GM18502 (cell line): ENCODE results near the gene EVX1.

ENCODE experiments used
- ATAC-seq: cut with Tn5 transposase; IDR thresholded peaks from one replicate; pipeline ENCODE4 v1.9.1; 2021; ENCODE audit warnings: mild to moderate bottlenecking; ENCODE audit not compliant: unreplicated experiment, poor library complexity

The EVX1 gene

DNA sequence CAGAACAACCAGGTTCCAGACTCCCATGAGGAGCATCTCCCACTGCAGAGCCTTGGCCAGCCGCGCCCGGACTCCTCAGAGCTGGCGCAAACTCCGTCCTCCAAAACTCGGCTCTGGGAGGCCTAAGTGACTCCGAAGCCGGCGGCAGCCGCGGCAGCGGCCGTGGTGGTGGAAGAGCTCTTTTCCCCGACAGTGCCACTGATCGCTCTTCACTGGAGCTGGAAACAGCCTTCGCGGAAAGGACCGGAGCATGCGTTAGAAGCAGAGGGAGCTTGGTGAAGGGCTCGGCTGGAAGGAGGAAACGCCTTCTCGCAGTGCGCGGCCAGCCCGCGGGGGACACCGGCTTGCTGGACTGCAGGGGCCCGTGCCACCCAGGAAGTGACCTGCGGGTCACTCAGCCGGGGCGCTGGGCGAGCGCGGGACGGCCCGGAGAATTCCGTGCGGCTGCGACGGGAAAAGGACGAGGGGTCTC lies 37.7 kb upstream of the EVX1 start:
- no peak for ATAC-seq

DNA sequence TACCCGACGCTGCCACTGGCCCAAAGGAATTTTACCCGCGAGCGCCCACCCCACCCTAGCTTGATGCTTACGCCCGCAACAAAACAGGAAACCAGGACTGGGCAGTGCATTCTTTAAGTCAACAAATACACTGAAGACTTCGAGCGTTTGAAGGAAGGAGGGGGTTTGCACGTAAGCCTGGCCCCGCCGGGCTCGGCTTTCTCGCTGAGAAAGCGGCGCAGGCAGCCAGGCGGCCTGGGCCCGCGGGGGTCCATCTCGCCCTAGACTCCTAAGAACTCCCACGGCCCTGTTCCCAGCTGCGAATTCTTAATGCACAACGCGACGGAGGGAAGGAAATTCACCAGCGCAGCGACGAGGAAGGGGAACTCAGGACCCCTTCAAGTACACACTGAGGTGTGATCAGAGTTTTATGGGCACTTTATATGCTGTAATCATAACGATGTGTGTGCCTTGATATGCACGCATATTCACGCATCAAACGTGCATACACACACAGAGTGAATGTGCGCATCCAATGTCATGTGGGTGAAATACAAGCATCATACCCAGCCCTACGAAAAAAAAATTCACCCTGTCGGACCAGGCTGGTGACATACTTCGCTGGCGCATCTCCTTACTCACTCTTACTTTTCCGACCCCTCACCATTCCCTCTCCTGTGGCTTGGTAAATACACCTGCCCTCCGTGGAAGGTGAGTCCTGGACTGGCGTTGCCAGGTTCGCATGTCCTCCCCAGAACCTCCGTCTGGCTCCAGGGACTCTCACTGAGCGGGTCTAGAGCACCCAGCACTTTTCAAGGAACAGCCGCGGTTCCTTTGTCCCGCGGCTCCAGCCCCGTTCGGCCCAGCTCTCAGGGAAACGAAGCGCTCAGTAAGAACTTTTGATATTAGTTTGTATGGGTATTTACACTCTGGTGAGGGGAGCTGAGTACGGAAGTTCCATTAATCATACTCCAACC lies 37.0 kb upstream of the EVX1 start:
- ATAC-seq: no peak

DNA sequence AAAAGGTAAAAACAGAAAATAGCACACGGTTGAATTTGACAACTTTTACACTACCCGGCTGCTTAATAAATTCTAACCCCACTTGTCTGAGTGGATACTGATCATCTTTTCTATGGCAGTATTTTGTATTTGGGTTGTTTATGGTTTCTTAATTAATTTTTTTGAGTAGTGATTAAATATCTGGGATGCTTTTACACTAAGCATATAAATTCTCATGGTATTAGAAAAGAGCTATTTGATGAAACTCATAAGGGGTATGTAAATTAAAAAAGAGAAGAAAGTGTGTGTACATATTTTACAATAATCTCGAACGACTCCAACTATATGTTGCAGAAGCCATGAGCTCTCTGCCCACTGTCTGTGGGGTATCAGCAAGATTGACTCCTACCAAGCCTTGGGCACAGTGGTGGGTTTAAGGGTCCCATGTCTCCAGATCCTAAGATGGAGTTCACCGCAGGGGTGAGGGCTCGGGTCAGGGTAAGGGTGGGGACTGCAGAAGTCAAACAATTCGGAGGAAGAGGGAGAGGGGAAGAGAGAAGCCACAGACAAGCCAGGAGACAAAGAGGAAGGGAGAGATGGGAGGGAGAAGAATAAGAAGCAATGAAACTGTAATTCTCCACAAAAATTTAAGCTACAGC lies 35.1 kb upstream of the EVX1 start:
- no peak for ATAC-seq

DNA sequence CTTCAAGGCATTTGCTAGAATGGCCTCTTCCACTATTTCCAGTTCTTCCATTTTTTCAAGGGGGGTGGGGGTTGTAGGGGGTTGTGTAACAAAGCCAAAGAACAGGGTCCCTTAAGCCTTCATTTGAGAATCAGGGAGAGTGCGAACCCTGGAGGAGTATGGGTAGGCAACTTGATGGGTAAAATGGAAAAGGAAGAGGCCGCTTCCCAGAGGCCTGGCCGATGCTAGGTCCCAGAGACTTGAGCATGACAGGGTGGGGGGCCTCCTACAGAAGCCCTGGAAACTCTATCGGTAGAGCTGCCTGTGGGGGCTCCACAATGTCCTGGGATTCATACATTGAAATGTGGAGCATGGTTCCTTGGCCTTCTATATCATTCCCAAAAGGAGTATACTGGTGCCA lies 33.6 kb upstream of the EVX1 start:
- ATAC-seq: no peak

DNA sequence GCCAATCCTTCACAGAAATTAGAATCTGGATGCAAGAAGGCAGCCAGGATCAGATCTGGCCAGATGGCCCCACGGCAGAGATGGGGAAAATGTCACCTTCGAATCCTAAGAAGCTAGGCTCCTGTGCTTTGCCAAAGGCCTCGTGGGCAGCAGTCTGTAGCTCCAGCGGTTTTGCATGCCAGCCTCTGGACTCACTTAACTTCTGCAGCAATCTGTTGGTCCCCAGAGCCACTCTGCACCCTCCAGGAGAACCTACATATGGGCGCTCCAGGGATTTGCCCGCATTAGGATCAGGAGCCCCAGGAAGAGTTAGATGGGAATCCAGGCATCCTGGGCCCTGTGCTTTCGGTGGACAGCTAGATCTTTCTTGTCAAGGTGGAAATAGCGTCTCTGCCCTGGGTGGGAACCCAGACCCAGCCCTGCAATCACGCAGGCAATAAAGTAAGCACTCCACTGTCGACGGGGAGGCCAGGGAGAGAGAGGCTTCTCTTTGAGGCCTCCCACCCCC lies 32.6 kb upstream of the EVX1 start:
- no peak for ATAC-seq

DNA sequence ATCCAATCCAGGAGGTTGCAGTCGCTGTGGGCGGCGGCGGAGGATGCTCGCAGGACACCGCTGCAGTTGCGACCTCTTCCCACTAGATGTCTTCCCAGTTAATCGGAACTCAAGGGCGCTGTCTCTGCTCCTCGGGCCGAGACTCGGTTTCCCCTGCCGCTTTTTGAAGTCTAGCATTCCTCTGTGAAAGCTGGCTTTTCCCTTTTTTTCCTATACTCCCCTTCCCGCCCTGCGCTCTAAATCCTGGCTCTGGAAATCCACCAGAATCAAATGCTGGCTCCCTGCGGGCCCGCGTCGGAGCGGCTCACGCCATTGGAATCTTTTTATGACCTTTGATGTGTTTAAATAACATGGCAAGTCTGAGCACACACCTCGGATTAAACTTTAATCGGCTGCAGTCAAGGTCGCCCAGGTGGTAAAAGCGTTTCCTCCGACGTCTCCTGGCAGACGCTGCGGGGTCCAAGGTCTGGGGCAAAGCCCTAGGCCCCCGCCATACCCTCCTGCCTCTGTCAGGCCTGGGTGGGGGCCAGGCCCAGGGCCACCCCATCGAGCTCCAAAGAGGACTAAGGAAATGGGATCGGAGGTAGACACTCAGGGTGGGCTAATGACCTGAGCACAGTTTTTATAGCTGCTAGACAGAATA lies 32.0 kb upstream of the EVX1 start:
- ATAC-seq: no peak

DNA sequence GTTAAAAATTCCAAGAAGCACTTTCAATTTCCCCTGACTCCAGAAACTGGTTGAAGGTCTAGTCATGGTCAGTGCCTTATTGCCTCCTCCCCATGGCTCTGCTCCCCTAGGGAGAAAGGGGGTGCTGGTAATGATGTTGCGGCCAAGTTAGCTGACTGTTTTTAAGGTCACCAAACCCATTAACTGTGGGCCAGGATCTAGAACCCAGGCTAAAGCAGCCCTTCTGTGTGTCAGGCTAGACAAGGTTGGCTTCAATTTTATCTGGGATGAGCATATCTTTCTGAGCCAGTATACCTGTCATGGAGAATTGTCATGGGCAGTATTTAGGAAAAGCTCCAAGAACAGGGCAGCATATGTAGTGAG lies 31.5 kb upstream of the EVX1 start:
- ATAC-seq: no peak

DNA sequence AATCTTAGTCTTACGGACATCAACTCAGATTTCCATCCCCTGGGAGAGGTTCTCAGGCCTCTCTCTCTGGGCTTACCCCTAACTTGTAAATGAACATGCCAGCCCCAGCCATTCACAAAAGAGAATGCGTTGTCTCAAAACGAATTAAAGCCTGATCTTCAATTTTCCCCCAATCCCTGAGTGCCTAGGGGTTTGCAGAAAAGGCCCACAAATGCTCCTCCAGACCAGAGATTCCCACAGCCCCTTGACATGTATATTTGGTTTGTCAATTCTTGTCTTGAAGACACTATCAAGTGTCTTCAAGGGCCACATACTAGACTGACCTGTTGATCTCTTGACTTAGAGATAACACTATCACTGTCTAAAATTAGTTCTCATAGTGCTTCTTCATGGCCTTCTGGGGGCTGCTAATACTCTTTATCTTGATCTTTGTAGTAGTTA lies 30.8 kb upstream of the EVX1 start:
- no peak for ATAC-seq

DNA sequence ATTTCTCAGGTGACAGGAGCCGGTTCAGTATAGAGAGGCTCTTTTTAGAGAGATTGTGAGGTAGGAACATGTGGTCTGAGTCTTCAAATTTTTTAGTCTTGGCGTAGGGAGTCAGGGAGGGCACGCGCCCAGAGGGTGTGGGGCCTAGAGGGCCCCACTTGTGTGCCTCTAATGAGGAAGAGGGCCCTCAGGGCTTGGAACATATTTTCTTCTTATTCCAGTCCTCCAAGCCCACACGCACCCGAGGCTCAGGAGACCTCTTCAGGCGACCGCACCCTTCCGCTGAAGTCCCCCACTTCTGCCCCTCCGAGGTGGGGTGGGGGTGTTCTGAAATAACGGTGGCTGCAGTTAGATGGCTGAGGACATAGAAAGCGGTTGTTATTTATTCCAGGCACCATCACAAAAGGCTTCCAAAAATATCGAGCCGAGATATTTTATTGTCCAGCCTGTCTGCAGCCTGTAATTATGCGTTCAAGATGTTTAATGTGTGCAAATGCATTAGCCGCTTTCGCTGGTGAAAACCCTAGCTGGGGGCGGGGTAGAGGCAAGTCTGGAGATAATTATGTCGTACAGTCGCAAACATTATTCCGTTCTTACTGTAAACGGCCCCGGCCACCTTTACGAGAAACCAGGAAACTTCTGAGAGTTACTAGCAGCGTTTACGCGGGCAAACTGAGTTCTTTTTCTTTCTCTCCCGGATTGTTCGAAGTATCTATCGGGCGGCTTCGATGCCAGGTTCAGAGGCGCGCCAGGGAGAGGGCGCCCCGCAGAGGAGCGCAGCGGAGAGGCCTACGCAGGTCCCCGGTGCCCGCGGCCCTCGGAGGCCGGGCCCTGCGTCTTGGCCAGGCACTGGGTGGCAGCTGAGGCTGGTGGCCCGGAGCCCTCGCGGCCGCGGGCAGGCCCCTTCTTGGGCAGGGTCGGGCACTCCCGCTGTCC lies 29.8 kb upstream of the EVX1 start:
- no peak for ATAC-seq

DNA sequence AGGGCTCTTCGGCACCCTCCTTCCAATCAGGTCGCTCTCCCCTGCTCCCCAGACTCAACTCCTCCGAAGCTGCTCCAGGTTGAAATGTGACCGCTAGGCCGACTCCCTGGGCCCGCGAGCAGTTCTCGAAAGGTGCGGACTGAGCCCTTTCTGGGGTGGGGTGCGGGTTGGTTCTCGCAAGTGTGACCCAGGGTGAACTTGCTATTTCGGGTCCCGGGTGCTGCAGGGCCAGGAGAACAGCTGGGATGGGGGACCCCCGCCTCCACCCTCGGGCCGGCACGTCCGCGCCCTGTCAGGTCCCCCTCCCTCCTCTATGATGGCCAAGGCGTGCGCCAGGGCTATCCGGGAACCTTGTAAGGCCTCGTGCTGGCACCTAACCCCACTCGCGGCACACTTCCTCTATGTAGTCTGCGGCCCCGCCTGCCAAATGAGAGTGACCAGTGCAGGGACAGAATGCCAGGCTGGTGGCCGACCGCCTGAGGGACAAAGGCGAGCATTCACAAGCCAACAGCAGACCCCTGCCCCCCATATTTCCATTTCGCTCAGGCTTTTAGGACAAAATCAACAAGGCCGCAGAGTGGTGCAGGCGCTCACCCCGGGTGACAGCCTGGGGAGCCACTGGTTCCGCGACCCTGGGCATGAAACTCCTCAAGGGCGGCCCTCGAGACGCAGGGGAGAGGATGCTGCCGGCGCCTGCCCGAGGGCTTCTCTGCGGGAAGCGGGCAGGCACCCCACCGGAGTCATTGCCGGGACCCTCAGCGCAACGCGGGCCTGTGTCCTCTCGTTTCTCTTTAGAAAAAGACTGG lies 29.0 kb upstream of the EVX1 start:
- ATAC-seq: no peak

DNA sequence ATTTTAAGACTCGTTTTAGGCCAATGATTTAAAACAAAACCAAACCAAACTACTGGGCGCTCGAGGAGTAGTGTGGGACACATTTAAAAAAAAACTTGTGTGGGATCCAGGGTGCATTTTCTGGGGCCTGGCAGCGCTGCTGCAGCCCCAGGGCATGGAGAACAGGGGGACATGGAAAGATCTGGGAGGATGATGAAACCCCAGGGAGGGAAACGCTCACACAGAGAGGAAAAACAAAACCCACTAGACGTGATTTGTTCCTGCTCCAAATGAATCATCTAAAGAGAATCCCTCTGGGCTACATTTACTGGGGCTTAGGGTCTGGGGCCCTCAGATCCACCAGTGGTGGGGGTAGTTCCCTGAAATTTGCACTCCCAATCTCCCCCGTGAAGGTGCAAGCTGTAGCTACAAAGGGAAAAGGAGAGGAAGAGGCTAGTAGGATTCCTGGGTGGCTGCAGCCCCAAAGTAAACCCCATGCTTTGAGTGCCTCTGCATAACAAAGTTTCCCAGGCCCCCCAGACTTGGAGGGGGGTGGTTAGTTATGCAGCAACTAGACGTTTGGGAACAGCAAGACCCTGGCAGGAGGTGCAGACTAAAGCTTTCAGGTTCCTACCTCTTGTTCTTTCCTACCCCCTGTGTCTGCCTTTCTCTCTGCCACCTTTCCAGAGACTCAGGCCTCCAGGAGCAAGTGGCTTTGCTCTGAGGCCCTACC lies 28.2 kb upstream of the EVX1 start:
- no peak for ATAC-seq

DNA sequence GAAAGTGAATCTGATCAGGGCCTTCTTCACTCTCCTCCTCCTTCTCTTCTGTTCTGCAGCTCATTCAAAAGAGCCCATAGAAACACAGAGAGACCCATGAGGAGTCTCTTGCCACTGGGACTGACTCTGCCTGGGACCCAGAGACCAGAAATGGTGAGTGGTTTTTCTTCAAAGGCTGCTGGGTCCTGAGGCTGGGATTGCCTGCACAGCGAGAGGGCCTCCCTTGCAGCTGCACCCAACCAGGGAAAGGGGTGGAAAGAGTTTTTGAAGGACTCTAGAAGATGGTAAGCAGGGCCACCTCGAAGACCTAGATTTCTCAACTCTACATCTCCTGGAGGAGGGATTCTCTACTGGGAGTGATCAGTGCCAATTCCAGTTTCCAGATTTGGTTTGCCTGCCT lies 27.2 kb upstream of the EVX1 start:
- no peak for ATAC-seq

DNA sequence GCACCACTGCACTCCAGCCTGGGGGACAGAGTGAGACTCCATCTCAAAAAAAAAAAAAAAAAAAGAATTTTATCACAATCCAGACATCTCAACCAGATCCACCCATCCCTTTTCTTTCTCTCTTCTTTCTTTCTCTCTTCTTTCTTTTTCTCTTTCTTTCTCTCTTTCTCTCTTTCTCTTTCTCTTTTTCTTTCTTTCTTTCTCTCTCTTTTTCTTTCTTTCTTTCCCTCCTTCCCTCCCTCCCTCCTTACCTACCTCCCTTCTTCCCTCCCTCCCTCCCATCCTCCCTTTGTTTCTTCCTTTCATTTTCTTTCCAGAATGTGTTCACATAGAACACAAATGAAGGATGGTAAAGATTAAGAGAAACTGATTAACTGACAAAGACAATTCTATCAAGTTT lies 24.7 kb upstream of the EVX1 start:
- no peak for ATAC-seq

DNA sequence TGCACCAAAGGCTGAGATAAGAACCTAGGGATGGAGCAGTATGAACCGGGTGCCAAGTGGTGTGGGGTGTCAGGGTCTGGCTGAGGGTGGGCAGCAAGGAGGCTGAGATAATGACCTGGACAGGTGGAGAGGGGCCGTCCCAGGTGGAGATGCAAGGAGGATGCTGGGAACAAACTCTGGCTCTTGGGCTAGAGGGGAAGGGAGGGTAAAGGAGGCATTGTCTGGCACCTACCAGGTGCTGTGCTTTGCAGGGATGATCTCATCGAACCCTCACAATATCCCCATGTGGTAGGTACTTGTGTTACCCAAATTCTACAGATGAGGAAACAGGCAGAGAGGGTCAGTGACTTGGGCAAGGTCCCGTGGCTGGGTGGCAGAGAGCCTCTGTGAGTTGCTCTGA lies 22.8 kb upstream of the EVX1 start:
- ATAC-seq: no peak

DNA sequence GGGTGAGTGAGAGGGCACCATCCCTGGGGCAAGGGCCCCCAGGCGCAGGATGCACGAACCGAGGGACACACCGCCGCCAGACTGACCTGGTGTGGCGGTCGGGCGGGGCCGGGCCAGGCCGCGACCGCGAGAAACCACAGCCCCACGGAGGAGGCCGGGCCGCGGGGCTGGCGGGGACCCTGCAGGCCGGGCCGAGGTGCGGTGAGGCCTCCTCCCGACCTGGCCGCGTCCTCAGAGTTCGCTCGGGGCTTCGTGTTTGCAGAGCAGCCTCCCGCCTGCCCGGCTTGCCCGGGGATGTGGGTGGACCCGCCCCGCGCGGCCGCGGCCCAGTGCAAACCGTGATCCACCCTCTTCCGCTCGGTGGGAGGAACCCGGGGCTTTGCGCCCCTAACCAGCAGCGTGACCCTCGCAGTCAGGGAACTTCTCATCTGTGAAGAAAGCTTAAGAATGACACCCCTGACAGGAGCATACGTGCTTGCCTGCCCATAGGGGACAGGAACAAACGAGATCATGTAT lies 22.1 kb upstream of the EVX1 start:
- no peak for ATAC-seq

DNA sequence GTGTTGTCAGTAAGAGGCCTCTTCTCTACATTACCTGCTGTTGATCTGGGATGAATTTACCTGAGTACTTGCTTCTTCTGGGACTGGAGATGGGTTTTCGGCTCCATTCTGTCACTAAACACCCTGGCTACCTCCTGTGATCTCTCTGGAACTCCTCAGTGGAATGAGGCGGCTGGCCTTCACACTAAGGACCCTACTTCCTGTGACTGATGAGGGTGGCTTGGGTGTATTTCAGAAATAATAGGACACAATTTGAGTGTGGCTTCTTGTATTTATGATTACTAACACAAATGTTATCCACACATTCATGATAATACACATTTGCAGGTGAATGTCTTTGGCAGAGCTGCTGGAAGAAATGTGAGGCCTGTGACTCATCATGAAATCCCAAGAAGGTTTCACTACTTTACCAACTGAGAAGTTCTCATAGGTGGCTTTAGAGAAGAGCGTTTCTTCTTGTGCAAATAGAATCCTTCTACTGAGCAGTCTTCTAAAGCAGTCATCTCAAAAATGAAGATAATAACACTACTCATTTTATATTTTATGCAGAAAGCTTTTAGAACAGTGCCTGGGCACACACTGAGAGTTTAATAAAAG lies 21.3 kb upstream of the EVX1 start:
- no peak for ATAC-seq

DNA sequence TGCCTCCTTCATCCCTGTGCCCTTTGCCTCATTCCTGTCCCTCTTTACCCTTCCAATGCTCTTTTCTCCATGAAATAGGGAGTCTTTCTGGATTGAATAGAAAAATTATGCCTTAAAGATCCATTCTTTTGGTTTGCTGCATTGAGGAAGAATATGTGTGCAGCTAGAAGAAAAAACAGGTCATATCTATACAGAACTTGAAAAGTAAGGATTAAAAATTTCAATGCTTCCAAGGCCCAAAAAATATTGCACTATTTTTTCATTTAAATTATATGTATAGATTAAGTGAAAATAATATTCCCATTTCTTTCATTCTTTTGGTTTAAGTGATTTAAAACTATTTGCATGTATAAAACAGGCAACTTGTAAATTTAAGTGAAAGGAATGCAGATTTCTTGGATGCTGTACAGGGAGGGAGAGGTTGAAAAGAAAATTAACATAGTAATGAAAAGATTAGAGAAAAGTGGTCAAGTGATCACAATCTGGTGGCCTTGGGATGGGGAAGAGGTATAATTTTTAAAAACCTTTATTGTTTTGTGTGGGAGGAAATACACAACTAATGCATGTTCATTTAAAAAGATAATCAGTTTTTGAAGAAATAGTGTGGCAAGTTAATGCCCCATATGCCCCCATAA lies 18.5 kb upstream of the EVX1 start:
- ATAC-seq: no peak
